HG02623 (cell line): ENCODE data around the gene PRDM4.
A peak's percentile ranks its signal among the peaks of the same experiment; 100 is the strongest.
"Not testable (repeated sequence)": the region's sequence is repeated elsewhere in the genome, so short reads cannot be mapped to it uniquely, and the experiment has no call there.

Experiments
- ATAC-seq: cut with Tn5 transposase; IDR thresholded peaks from one replicate; pipeline ENCODE4 v1.9.1; 2021; ENCODE audit warnings: moderate library complexity; ENCODE audit not compliant: unreplicated experiment

PRDM4 gene

GRCh38 chr12:107775093-107775721 is 14.3 kb upstream of the PRDM4 start:
- no peak for ATAC-seq

- no peak for ATAC-seq
Observed at GRCh38 chr12:107774349-107775029, 13.6 kb upstream of the PRDM4 start, which contains the start of gene ASCL4. Gene ASCL4 (plus strand): TSS chr12:107774704. CDS start chr12:107775219, 515 bp downstream.

GRCh38 chr12:107767466-107767865 is 6.5 kb upstream of the PRDM4 start:
- no peak for ATAC-seq

GRCh38 chr12:107765316-107765715 is 4.4 kb upstream of the PRDM4 start:
- ATAC-seq = no peak

- no peak for ATAC-seq
Observed at GRCh38 chr12:107764626-107765025, 3.7 kb upstream of the PRDM4 start.

GRCh38 chr12:107762874-107763273 is 1.9 kb upstream of the PRDM4 start:
- no peak for ATAC-seq

GRCh38 chr12:107761502-107761904 is 566 bp upstream of the PRDM4 start:
- no peak for ATAC-seq

- ATAC-seq = peak; percentile 16
Observed at GRCh38 chr12:107760207-107760808, 629 bp downstream of the PRDM4 start.

GRCh38 chr12:107759410-107759809 is 1.5 kb downstream of the PRDM4 start:
- no peak for ATAC-seq

- ATAC-seq = no peak
Observed at GRCh38 chr12:107749083-107749482, 11.9 kb downstream of the PRDM4 start.

GRCh38 chr12:107748472-107748871 is 12.5 kb downstream of the PRDM4 start:
- ATAC-seq = no peak

- peak; percentile 90 for ATAC-seq
Observed at GRCh38 chr12:107736914-107737313, 24.0 kb downstream of the PRDM4 start.

- no peak for ATAC-seq
Observed at GRCh38 chr12:107735763-107736162, 25.2 kb downstream of the PRDM4 start.

GRCh38 chr12:107734139-107734538 is 26.8 kb downstream of the PRDM4 start:
- no peak for ATAC-seq

- no peak for ATAC-seq
Observed at GRCh38 chr12:107732365-107732764, 28.6 kb downstream of the PRDM4 start.

- no peak for ATAC-seq
Observed at GRCh38 chr12:107731366-107731765, 29.6 kb downstream of the PRDM4 start.

- no peak for ATAC-seq
Observed at GRCh38 chr12:107730618-107731341, 30.2 kb downstream of the PRDM4 start.

- ATAC-seq = not testable (repeated sequence)
Observed at GRCh38 chr12:107727742-107728141, 33.2 kb downstream of the PRDM4 start.

GRCh38 chr12:107727327-107727726 is 33.6 kb downstream of the PRDM4 start:
- not testable (repeated sequence) for ATAC-seq

- ATAC-seq = no peak
Observed at GRCh38 chr12:107718606-107719005, 42.3 kb downstream of the PRDM4 start.

- ATAC-seq = no peak
Observed at GRCh38 chr12:107715780-107716179, 45.2 kb downstream of the PRDM4 start.
